GM19035 (cell line): ENCODE results near the gene DAGLA.

Experiments
- ATAC-seq: cut with Tn5 transposase; IDR thresholded peaks from one replicate; pipeline ENCODE4 v1.9.1; 2021; ENCODE audit not compliant: unreplicated experiment

Gene DAGLA

DNA sequence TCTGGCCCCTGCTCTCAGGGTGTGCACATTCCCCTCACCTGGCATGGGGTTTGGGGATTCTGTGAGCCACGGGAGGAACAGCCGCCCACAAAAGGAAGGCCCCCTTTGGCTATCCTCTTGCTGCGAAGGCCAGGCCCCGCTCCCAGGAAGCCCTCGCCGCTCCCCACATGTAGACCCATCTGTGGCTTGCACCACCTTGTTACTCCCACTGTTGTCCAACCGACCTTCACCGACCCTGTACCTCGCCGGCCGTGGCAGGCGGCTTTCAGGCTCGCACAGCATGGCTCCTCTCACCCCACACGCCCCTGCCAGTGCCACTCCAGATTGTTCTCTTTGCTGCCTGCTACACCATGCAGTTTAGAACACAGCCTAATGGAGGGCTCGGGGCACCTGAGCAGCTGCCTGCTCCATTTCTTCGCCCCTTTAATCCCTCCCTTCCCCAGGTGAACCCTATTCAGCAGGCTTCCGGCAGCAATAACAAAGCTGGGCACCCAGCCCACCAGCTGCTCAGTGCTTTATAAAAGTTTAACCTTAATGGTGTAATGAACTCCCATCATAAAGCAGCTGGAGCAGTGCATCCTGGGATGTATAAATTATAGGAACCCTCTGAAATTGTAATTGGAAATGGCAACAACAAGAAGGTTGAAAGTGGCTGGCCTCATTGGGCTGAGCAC, 10.7 kb downstream of the DAGLA start:
- ATAC-seq, result no peak

DNA sequence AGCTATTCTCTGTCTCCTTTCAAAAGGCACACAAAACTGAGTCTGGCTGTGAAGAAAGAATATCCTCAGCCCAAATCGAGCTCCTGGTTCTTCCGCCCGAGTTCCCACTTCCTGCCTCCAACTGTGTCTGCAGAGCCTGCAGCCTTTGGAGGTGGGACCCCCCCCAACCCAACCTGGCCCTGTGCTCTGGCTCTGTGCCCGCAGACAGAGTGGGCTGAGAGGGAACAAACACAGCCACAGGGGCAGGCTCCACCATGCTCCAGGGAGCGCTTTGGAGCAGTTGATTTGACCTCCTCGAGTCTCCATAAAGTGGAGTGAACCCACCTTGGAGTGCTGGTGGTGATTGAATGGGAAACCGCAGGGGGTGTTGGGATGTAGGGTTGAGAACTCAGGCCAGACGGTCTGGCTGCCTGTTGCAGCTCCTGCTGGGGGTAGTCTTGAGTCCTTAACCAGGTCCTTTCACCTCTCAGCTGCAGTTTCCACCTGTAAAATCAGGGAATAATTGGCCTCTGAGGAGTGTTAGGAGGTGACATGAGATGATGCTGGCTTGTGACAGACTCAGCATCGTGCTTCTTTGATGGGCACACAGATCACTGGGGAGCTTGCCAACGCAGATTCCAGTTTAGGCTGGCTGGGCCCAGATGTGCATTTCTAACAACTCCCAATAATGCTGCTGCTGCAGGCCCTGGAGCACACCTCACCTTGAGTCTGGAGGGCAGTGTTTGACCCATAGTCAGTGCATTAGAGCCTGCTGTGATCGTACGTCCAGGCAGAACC, 11.4 kb downstream of the DAGLA start:
- no peak for ATAC-seq

GRCh38 chr11:61693922-61694601, 13.9 kb downstream of the DAGLA start:
- no peak for ATAC-seq

DNA sequence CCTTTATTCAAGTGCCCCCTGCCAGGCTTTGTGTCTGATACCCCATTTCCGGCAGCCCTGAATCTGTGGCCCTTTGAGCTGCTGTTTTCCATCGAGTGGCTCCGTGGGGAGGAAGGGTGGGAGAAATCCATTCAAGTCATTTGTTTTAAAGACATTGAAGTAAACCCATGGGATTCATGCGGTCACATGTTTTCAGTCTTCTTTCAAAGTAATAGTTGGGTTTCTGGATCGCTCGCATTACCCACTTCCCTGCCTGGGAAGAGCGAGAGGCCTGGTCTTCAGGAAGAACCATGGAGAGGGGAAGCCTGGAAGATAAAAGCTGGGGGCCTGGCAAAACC, 14.4 kb downstream of the DAGLA start:
- ATAC-seq, result no peak

- no peak for ATAC-seq
These were observed 14.9 kb downstream of the DAGLA start for GRCh38 chr11:61694946-61695706.

DNA sequence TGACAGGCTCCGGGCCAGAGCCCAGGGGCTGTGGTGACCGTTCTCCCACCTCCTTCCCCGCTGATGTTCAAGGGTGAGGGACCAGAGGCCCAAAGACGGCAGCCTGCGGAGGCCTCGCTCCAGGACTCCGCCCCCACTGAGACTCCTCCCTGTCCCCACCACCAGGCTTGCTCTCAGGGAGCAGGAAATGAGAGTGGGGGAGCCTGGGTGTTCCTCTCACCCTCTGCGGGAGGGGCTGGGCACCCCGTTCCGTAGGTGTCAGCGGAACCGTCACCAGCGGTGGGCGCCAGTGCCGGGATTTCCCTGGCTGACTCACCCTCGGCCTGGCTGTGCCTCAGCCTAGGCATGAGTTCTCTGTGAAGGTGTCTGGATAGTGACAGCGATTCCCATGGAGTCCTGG, 15.7 kb downstream of the DAGLA start:
- no peak for ATAC-seq

DNA sequence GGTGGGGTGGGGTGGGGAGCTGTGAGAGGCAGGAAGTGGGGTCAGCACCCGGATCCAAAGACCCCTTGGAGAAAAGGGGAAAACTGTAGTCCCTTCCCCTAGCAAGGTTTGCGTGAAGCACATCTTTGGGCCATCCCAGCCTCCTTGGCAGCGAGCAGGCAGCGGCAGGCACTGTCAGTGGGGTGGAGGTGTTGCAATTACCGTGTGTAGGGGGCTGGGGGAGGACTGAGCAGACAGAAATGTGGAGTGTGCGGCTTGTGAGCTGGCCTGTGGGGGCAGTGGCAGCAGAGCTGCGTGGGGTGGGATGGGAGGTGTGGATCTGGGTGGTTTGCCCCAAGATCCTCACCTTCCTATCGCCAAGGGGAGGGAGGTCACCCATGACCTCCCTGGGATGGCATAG, 16.4 kb downstream of the DAGLA start:
- ATAC-seq, result no peak

- ATAC-seq, result no peak
These were observed 16.9 kb downstream of the DAGLA start for GRCh38 chr11:61697078-61697502.

DNA sequence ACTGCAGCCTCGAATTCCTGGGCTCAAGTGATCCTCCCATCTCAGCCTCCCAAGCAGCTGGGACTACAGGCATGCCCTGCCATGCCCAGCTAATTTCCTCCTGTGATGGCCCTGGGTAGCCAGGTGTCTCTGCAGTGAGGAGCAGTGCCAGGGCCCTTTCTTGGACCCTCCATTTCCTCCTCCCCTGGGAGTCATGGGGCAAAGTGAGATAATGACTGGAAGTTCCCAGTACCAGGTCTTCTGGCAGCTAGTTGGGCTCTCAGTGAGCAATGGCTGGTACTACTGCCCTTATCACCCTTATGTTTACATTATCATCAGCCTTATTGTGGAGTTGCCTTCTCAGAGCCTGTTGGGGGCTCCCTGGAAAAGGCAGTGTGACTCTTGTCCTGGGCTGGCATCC, 17.6 kb downstream of the DAGLA start:
- ATAC-seq, result no peak

GRCh38 chr11:61698173-61698948, 18.2 kb downstream of the DAGLA start:
- no peak for ATAC-seq

GRCh38 chr11:61699737-61700160, 19.6 kb downstream of the DAGLA start:
- no peak for ATAC-seq

GRCh38 chr11:61700212-61700611, 20.0 kb downstream of the DAGLA start:
- no peak for ATAC-seq

DNA sequence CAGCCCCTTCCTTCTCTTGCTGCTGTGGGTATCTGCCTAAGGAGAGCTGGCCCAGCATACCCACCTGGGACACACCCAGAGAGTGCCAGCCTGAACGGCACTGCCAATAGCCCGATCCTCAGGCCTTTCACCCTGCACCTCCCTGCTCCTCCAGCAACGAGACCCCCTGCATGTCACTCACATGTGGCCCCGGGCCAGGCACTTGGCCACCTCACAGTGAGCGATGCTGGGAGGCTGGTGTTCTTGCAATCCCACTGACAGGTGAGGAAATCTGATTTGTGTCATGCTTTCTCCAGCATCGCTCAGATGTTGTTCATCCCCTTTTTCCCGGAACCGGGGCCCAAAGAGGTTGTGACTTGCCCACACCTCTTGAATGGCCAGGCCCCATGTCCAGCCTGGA, 20.5 kb downstream of the DAGLA start:
- no peak for ATAC-seq

GRCh38 chr11:61701242-61701886, 21.2 kb downstream of the DAGLA start:
- ATAC-seq, result no peak

DNA sequence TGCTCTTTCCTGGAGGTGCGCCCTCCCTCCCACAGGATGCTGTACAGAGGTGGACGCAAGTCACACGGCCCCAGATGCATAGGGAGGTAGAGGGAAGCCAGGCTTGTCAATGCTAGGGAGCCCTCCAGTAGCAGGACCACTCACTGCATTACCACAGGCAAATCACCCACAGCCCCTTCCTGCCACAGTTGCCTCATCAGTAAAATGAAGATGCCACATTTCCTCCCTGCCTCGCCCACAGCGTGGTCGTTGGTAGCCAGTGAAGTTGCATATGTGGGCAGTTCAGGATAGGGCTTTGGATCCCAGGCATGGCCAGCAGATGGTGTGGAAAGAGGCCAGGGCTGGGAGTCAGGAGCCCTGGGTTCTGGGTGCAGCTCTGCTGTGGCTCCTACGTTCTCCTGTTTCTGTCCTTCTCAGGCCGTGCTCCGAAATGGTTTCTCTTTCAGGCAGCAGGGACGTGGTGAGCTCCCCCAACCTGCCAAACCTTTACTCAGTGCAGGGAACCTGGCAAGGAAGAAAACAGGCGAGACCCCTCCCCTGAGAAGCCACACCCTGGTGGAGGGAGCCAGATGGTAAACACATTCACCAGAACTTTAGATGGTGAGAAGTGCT, 22.6 kb downstream of the DAGLA start:
- no peak for ATAC-seq

GRCh38 chr11:61704838-61705237, 24.6 kb downstream of the DAGLA start:
- ATAC-seq, result no peak

GRCh38 chr11:61706452-61707400, 26.5 kb downstream of the DAGLA start:
- ATAC-seq, result no peak

DNA sequence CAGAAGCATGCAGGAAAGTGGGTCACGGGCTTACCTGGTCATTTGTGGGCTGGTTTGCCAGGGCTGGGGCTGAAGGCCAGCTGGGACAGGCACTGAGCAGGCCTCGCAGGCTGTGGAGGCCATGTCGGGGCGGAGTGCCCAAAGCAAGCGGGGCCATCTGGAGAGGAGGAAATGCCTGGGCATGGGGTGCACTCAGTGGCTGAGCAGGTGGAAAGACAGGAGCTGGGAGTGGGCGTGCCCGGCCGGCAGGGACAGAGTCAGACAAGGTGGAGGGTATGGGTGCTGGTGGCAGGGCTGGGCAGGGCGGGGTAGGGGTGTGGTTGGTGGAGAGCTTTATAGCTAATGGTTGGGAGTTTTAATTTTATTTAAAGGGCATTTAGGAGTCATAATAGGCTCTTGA, 27.4 kb downstream of the DAGLA start:
- no peak for ATAC-seq

DNA sequence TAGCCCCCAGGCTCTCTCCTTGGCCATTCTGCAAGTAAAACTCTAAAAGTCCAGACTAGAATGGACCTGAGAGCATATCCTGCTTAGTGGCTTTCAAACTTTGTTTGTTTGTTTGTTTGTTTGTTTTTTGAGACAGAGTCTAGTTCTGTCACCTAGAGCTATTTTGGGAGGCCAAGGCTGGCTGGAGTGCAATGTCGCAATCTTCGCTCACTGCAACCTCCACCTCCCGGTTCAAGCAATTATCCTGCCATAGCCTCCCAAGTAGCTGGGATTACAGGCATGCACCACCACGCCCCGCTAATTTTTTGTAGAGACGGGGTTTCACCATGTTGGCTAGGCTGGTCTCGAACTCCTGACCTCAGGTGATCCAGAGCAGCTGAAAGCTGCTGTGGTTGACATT, 28.9 kb downstream of the DAGLA start:
- no peak for ATAC-seq
